A549 treated with AZD9567 at 1 μM for 4 hours (cell line): Measurements from ENCODE around the gene SLC35E1. TPM values are rescaled to one million over a fixed set of nuclear protein-coding genes. Genes with fewer than 3 reads are reported as not detected.

Experiments used
- total RNA-seq: library from RNA; stranded (reverse); fragments of 200-300 nt; extraction: Qiagen RNA extraction; gene quantifications from 5 replicates; pipeline ENCODE4 v1.2.3, GENCODE V29; 2022; ENCODE audit not compliant: insufficient read depth

SLC35E1 gene
- total RNA-seq = 18.8 to 31.2 TPM (median 20.2 TPM) in 5 replicates

DNA sequence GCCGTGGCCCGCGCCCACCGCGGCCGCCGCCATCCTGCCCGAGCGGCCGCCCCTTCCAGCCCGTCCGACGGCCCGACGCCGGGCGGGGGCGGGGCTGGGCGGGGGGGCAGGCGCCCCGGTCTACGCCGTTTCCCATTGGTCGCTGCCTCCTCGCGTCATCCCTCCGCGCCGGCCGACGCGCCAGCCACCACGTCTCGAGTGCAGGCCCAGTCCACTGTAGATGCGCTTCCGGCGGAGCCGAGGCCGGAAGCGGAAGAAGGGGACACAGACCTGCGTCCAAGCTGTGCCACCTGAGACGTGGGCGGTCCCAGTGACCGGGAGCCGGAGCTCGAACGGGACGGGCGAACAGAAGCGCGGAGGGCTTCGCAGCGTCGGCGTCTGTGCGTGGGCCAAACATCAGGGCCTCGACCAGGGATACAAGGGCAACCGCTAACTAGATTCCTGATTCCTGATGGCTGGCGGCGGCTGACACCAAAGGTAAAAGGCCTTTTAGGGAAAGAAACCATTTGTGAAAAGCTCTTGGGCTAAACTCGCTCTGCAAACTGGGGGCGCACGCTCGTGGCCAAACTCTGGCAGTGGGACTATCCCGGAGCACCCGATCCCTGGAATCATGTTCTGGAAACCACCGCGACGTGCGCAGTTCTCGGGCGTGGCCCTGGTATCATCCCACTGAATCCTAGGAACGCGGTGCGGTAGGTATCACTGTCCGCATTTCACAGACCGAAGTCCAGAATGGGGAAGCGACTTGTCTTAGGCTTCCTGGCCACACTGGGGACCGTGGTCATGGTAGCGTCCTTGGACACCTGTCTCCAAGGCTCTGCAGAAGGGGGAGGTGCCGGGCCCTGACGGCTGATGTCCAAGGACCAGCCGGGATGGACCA, at the start of gene SLC35E1:
TSS of gene SLC35E1 (minus strand) at position 84 of the 880 bp plus-strand sequence. CDS start at position 33, 51 bp downstream.

DNA sequence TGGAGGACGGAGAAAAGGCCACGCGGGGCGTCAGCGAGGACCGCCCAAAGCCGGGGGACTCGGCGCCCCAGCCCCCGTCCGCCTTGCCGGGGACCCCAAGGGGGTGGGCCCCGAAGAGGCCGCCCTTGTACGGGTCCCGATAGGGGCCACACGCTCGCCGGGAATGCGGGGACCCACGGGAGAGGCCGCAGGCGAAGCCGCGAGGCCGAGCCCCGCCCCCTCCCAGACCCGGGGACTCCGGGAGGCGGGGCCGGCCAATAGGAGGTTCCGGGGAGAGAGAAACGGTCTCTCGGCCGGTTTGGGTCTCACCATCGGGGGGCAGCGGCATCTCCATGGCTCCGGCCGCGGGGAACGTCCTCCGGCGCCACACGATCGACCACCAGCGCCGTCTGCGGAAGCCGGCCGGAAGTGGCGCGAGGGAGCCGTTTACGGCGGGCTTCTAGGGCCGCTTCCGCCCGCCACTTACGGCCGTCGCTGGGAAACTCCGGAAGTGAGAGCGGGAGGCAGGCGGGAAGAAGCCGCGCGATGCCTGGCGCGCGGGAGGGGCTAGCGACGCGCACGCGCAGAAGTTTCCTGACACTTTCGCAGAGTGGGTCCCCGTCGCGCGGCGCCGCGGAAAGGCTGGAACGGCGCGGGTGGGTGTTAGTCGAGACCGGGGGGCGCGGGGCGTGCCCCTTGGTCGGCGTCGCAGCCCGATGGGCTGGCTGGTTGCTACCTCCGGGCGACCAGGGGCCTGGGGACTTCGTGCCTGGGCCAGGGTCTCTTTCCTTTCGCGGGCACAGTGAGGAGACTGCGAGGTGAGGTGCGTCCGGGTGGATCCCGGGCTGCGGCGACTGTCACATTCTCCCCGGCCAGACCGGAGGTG, 29.9 kb downstream of the SLC35E1 start, which contains the start of gene CHERP:
TSS of gene CHERP (minus strand) at position 393 of the 865 bp plus-strand sequence. CDS start at position 334, 59 bp downstream.

Other genes with a start within 250 kb of the SLC35E1 start
- 16.5 to 36.4 TPM (median 30.6 TPM) in 5 replicates for gene KLF2, start 247.6 kb downstream of the SLC35E1 start, total RNA-seq
- gene EPS15L1, start 100.4 kb downstream of the SLC35E1 start, total RNA-seq = 11.1 to 16.8 TPM (median 16.1 TPM) in 5 replicates
- 0.08 TPM in 1 of 5 replicates, not detected in the others for gene CALR3, start 76.2 kb downstream of the SLC35E1 start, total RNA-seq
- 2.2 to 4.0 TPM (median 2.6 TPM) in 5 replicates for gene C19orf44, start 76.0 kb downstream of the SLC35E1 start, total RNA-seq
- gene CHERP, start 30.0 kb downstream of the SLC35E1 start, total RNA-seq = 30.8 to 34.5 TPM (median 33.6 TPM) in 5 replicates
- gene MED26, start 55.8 kb upstream of the SLC35E1 start, total RNA-seq = 5.1 to 6.3 TPM (median 6.1 TPM) in 5 replicates
- 55.0 to 73.9 TPM (median 68.8 TPM) in 5 replicates for gene SMIM7, start 87.7 kb upstream of the SLC35E1 start, total RNA-seq
- gene TMEM38A, start 88.7 kb upstream of the SLC35E1 start, total RNA-seq = 0.74 to 1.4 TPM (median 1.1 TPM) in 5 replicates
- gene NWD1, start 147.4 kb upstream of the SLC35E1 start, total RNA-seq = not detected in 5 replicates